HG03139 (cell line): Measurements from ENCODE around the gene LYRM9.
"Not testable (repeated sequence)": the region's sequence is repeated elsewhere in the genome, so short reads cannot be mapped to it uniquely, and the experiment has no call there.

Experiments
- ATAC-seq: cut with Tn5 transposase; IDR thresholded peaks from one replicate; pipeline ENCODE4 v1.9.1; 2021; ENCODE audit not compliant: unreplicated experiment

Gene LYRM9

GRCh38 chr17:27845264-27846041 is 47.7 kb downstream of the LYRM9 start:
- no peak for ATAC-seq

- ATAC-seq = no peak
Observed at GRCh38 chr17:27840688-27841087, 52.5 kb downstream of the LYRM9 start.

GRCh38 chr17:27840406-27840678 is 52.8 kb downstream of the LYRM9 start:
- ATAC-seq = not testable (repeated sequence)

- not testable (repeated sequence) for ATAC-seq
Observed at GRCh38 chr17:27839571-27840405, 53.4 kb downstream of the LYRM9 start.

GRCh38 chr17:27838607-27839006 is 54.6 kb downstream of the LYRM9 start:
- not testable (repeated sequence) for ATAC-seq

GRCh38 chr17:27837769-27838168 is 55.4 kb downstream of the LYRM9 start:
- not testable (repeated sequence) for ATAC-seq

GRCh38 chr17:27836651-27837050 is 56.5 kb downstream of the LYRM9 start:
- ATAC-seq = no peak

GRCh38 chr17:27834571-27834970 is 58.6 kb downstream of the LYRM9 start:
- no peak for ATAC-seq

GRCh38 chr17:27832831-27833230 is 60.3 kb downstream of the LYRM9 start:
- ATAC-seq = no peak

GRCh38 chr17:27829888-27830287 is 63.3 kb downstream of the LYRM9 start:
- ATAC-seq = not testable (repeated sequence)

- not testable (repeated sequence) for ATAC-seq
Observed at GRCh38 chr17:27829143-27829711, 63.9 kb downstream of the LYRM9 start.
